IPS-18a (cell line): ENCODE data around the gene ACSS1.

ENCODE experiments used
- H3K27ac ChIP-seq: one replicate; pipeline ENCODE4 v1.5.1; 2013; ENCODE audit warnings: low read length
- H3K27me3 ChIP-seq: one replicate; pipeline ENCODE4 v1.6.1; 2013; ENCODE audit warnings: mild to moderate bottlenecking, low read length; ENCODE audit not compliant: control insufficient read depth, insufficient read depth
- H3K36me3 ChIP-seq: one replicate; pipeline ENCODE4 v1.6.1; 2013; ENCODE audit warnings: low read depth, low read length; ENCODE audit not compliant: control insufficient read depth
- H3K4me1 ChIP-seq: one replicate; pipeline ENCODE4 v1.6.1; 2013; ENCODE audit warnings: low read depth, low read length; ENCODE audit not compliant: control insufficient read depth
- H3K4me3 ChIP-seq: one replicate; pipeline ENCODE4 v1.5.1; 2013; ENCODE audit warnings: low read length
- H3K9ac ChIP-seq: one replicate; pipeline ENCODE4 v1.6.1; 2013; ENCODE audit warnings: mild to moderate bottlenecking, low read length, moderate library complexity
- H3K9me3 ChIP-seq: one replicate; pipeline ENCODE4 v1.6.1; 2013; ENCODE audit warnings: low read depth, low read length; ENCODE audit not compliant: control insufficient read depth

Gene ACSS1

DNA sequence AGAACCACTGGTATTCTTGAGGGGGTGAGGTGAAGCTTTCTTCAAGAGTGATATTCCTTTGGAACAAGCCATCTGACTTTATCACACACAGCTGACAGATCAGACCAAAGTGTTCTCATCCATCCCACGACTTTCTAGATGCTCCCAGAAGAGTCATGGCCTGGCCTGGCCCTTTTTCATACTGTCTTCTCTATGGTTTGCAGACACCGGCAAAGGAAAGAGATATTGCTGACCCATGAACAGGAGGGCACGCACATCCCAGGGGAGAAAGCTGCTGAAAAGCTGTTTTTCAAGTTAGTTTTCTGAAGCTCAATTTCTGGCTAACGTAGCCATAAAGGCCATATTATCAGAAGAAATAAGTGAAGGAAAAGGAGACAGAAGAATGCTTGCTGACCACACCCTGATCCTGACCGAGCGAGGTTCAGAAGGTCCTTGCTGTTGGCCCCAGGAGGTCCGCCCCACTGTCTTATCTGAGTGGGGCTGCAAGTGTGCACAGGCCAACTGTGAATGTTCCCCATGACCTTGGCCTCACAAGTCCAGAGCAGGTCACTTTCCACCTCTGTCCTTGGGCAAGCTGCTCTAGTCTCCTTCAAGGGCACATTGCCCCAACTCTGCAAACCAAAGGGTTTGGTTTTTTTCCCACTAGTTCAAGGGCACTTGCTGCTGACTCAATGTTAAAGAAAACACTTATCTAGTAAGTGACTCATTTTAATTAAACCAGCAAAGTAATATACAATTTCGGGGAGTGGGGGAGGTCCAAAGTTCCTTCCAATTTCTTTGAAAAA, 2.0 kb downstream of the ACSS1 start:
- no peak overlapping the region for H3K9ac ChIP-seq
- no peak overlapping the region for H3K27ac ChIP-seq
- H3K4me3 ChIP-seq: no peak overlapping the region
- no peaks in the 10 kb centered on the region for H3K9me3 ChIP-seq
- no peaks in the 10 kb centered on the region for H3K36me3 ChIP-seq
- peaks cover 70% of the 10 kb centered on the region for H3K27me3 ChIP-seq
- no peaks in the 10 kb centered on the region for H3K4me1 ChIP-seq

- Histone ChIP-seq H3K4me3 (no peak overlapping the region), H3K4me1 (no peaks in the 10 kb centered on the region)
Measured at GRCh38 chr20:25054995-25055629, 2.8 kb downstream of the ACSS1 start.

DNA sequence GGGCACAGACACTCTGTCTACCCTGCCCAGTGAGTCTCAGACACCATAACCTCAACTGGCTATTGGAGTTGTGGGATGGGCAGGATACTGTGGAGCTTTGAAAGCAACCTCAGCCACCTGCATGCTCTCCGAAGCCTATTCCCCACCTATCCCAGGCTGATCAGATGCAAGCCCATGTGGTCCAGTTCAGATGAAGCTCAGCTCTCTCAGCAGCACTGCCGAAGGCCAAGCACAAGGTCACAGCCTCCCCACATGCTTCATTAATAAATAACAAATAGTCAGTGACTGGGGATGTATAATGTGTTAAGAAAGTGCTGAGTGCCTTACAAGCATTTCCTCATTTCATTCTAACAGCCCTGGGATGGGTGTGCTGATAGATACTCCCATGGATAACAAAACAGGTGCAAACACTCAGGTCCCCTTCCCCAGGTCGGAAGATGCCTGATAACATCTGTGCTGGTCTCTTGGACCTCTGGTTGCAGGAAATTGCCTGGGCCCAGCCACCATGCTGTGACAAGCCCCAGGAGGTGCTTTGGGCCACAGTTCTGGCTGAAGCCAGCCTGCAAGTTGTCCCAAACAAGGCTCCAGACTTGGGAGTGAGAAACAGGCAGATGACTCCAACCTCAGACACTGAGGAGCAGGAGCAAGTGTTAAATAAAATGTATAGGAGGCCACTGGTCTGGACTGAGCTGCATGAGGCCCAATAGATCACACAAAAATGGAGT, 3.7 kb downstream of the ACSS1 start:
- no peaks in the 10 kb centered on the region for H3K36me3 ChIP-seq

More at GRCh38 chr20:25054995-25055629, 2.8 kb downstream of the ACSS1 start:
- Histone ChIP-seq H3K27ac (no peak overlapping the region), H3K27me3 (peaks cover 62% of the 10 kb centered on the region), H3K9me3 (no peaks in the 10 kb centered on the region), H3K9ac (no peak overlapping the region), H3K36me3 (no peaks in the 10 kb centered on the region)

DNA sequence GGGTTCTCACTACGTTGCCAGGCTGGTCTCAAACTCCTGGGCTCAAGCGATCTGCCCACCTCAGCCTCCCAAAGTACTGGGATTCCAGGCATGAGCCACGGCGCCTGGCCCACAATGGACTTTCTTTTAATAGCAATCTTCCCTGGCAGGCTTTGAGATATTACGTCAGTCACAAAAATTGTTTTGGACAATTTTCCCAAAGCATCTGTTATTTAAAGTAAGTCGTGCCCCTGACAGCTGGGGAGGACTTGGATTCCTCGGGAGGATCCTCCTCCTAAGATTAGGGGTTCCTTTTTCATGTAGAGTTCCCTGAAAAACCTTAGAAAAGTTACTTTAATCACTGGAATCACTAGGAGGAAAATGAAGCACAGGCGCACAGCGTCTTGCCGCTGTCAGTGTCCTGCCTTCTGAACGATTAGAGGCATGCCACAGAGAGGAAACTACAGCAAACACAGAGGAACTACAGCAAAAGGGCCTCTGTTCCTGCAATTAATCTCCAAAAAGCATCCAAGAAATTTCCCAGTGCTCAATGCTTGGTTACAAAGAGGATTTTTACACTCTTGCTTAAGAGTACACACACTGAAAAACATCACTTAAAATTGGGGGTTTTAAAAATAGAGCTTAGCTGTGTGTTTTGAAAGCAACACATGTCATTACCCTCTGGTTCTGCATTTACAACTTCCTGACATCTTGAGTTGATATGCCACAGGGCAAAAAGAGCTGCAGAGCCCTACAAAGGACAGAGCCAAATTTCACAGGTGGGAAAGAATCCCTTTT, 4.5 kb downstream of the ACSS1 start:
- Histone ChIP-seq H3K9ac (no peak overlapping the region), H3K36me3 (no peaks in the 10 kb centered on the region), H3K4me3 (no peak overlapping the region), H3K4me1 (no peaks in the 10 kb centered on the region), H3K9me3 (no peaks in the 10 kb centered on the region), H3K27me3 (peaks cover 45% of the 10 kb centered on the region), H3K27ac (no peak overlapping the region)

More for the DNA sequence above, 3.7 kb downstream of the ACSS1 start:
- peaks cover 54% of the 10 kb centered on the region for H3K27me3 ChIP-seq
- no peaks in the 10 kb centered on the region for H3K4me1 ChIP-seq
- no peaks in the 10 kb centered on the region for H3K9me3 ChIP-seq
- no peak overlapping the region for H3K4me3 ChIP-seq
- H3K27ac ChIP-seq: no peak overlapping the region
- H3K9ac ChIP-seq: no peak overlapping the region

DNA sequence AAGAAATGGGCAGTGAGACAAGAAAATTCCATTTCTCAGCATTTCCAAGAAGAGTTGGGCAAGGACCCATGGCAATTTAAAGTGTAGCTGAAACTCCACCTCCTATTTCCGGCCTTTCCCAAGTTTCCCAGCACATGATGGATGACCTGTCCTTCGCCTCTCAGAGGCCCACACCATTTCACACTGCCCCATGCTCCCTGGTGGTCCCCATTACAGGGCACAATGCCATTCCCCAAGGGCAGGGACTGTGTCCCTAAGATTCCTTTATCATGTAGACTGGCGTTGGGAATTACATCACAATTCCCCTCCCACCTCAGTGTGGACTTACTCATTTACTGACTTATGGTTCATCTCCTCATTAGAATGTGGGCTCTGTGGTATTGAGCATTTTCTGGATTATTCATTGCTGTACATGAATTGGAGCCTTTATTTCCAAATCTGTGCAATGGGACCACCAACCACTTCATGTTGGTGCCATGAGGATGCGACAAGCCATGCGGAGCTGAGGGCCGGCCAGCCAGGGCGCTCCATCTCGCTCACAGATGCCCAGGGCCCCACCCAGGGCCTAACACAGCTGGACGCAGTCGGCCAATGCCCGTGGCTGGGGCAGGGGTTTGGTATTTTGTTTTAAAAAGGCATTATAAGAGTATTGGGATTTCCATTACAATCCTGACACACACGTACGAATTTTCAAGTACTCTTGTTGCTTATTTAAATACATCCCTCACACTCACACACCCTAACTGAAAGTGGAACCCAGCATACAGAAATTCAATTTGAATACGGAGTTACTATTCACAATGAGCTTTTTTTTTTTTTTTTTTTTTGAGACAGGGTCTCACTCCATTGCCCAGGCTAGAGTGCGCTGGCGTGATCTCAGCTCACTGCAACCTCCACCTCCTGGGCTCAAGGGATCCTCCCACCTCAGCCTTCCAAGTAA, 5.4 kb downstream of the ACSS1 start:
- Histone ChIP-seq H3K9ac (no peak overlapping the region), H3K36me3 (no peaks in the 10 kb centered on the region), H3K4me3 (no peak overlapping the region), H3K4me1 (no peaks in the 10 kb centered on the region), H3K27me3 (peaks cover 36% of the 10 kb centered on the region), H3K9me3 (no peaks in the 10 kb centered on the region), H3K27ac (no peak overlapping the region)

DNA sequence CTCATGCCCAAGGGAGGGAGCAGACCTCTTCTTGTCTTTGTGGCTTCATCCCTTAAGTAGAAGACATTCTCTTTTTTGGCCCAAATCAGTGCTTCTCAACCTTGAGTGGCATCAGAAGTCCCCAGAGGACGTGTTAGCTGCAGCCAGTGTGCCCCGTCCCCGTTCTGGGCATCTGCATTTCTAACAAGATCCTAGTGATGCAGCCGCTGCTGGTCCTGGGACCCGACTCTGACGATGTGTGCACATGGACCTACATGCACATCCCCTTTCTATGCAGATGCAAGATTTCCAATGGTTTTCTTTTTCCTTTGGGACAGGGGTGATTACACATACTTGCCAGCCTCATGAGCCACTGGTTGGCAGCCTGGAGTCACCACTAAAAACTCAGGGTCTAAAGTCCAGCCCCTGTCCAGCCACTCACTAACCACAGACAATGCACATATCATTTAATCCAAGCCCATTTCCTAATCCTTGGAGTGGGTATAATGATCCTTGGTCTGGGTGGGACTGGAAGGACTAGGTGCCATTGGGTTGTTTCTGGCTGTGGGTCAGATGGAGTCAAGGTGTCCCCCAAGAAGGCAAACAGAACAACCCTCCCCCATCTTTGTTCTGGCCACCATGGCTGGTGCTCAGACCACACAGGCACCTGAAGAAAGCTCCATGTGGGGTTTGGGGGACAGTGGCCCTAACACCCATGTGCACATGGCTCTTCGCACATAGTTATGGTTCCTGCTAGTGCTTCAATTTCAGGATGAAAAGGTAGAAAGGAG, 6.4 kb downstream of the ACSS1 start:
- no peak overlapping the region for H3K4me3 ChIP-seq
- H3K9ac ChIP-seq: no peak overlapping the region
- peaks cover 27% of the 10 kb centered on the region for H3K27me3 ChIP-seq
- H3K4me1 ChIP-seq: no peaks in the 10 kb centered on the region
- no peak overlapping the region for H3K27ac ChIP-seq
- no peaks in the 10 kb centered on the region for H3K36me3 ChIP-seq
- H3K9me3 ChIP-seq: no peaks in the 10 kb centered on the region

DNA sequence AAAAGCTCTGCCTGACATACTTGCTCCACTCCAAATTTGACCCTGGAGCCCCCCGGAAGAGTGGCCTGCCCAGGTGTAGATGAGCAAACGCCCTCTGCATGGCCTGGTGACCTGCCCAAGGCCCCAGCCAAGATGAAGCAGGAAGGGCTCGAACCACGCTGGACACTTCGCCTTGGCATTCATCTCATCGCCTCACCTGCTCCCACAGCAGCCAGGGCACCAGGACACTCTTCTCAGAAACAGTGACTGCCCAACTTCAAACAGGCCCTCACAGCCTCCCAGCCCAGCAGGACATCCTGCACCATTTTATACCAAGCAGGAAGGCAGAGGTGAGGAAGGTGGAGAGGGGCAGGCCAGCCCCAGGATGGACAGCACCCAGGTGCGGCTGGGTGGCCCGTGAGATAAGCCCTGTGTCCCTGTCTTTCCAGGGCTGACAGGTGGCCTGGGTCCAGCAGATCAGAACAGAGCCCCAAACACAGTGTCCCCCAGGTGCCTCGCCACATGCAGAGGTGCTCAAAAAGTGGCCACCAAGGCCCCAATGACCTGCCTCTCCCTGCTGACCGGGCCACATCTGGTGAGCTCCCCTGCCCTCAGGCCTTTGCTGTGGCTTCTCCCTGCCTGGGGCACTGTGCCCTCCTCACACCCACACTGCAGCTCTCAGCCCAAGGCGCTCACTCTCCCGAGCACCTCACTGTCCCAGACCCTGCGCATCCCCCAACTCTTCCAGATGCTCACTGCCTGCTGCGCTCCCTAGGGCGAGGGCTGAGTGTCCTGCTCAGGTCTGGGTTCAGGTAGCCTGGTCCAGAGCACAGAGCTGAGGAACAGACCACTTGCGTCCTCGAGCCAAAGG, 7.2 kb downstream of the ACSS1 start:
- no peak overlapping the region for H3K27ac ChIP-seq
- H3K27me3 ChIP-seq: peaks cover 18% of the 10 kb centered on the region
- no peaks in the 10 kb centered on the region for H3K36me3 ChIP-seq
- H3K9me3 ChIP-seq: no peaks in the 10 kb centered on the region
- H3K9ac ChIP-seq: no peak overlapping the region
- H3K4me3 ChIP-seq: no peak overlapping the region
- H3K4me1 ChIP-seq: no peaks in the 10 kb centered on the region

DNA sequence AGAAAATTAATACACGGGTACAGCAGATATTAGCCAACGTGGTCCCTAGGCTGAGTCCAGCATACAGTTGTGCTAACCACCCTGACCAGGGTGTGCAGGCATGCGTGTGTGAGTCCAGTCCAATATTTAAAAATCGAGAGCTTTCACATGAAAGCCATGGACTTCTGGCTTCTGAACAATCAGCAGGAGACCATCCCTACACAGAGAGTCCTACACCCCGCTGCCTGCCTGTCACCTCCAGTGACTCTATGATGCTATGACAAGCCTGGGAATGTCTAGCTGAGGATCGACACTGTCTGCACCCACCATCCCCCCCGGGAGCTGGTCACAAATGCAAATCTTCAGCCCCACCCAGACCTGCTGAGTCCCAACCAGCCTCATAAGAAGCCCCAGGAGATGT, 7.9 kb downstream of the ACSS1 start:
- H3K4me3 ChIP-seq: no peak overlapping the region
- H3K36me3 ChIP-seq: no peaks in the 10 kb centered on the region
- H3K27ac ChIP-seq: no peak overlapping the region
- H3K9ac ChIP-seq: no peak overlapping the region
- no peaks in the 10 kb centered on the region for H3K9me3 ChIP-seq
- H3K27me3 ChIP-seq: peaks cover 12% of the 10 kb centered on the region
- no peaks in the 10 kb centered on the region for H3K4me1 ChIP-seq

GRCh38 chr20:25049261-25050060, 8.5 kb downstream of the ACSS1 start:
- H3K4me3 ChIP-seq: no peak overlapping the region
- no peaks in the 10 kb centered on the region for H3K36me3 ChIP-seq
- H3K27me3 ChIP-seq: peaks cover 6% of the 10 kb centered on the region
- no peak overlapping the region for H3K27ac ChIP-seq
- no peaks in the 10 kb centered on the region for H3K9me3 ChIP-seq
- H3K9ac ChIP-seq: no peak overlapping the region
- H3K4me1 ChIP-seq: no peaks in the 10 kb centered on the region
